HEK293 (cell line): ENCODE data around the gene RITA1.

Source experiments
- ELK4 ChIP-seq: IDR thresholded peaks from 2 replicates; pipeline ENCODE4 v1.6.1; 2011; ENCODE audit warnings: mild to moderate bottlenecking, low read depth, low read length, borderline replicate concordance
- PBX3 ChIP-seq: sonication (generic); formaldehyde crosslinking; IDR thresholded peaks from 2 replicates; pipeline ENCODE4 v1.8.1; 2022; ENCODE audit warnings: mild to moderate bottlenecking, moderate library complexity, missing genetic modification reagents
- PRDM1 ChIP-seq: fragments of 450-650 bp; formaldehyde crosslinking; IDR thresholded peaks from 2 replicates; pipeline ENCODE4; 2016; ENCODE audit warnings: missing biosample characterization, missing genetic modification characterization
- ZNF133 ChIP-seq: fragments of 450-650 bp; formaldehyde crosslinking; IDR thresholded peaks from 2 replicates; pipeline ENCODE4 v1.5.1; 2016; ENCODE audit warnings: missing biosample characterization, missing genetic modification characterization
- ZNF157 ChIP-seq: fragments of 450-650 bp; formaldehyde crosslinking; IDR thresholded peaks from 2 replicates; pipeline ENCODE4 v1.5.1; 2016; ENCODE audit warnings: missing biosample characterization, missing genetic modification characterization
- ZNF248 ChIP-seq: fragments of 450-650 bp; formaldehyde crosslinking; IDR thresholded peaks from 2 replicates; pipeline ENCODE4 v1.5.1; 2017; ENCODE audit warnings: missing biosample characterization, missing genetic modification characterization
- ZNF530 ChIP-seq: fragments of 450-650 bp; formaldehyde crosslinking; IDR thresholded peaks from 2 replicates; pipeline ENCODE4 v1.5.1; 2016; ENCODE audit warnings: low read depth, missing biosample characterization, missing genetic modification characterization
- ZNF580 ChIP-seq: fragments of 450-650 bp; formaldehyde crosslinking; IDR thresholded peaks from 2 replicates; pipeline ENCODE4 v1.5.1; 2016; ENCODE audit warnings: missing biosample characterization, missing genetic modification characterization
- ZNF704 ChIP-seq: fragments of 450-650 bp; formaldehyde crosslinking; IDR thresholded peaks from 2 replicates; pipeline ENCODE4 v1.5.1; 2016; ENCODE audit warnings: missing biosample characterization, missing genetic modification characterization
- TF ChIP-seq, protein P1 (sequence below): fragments of 450-650 bp; formaldehyde crosslinking; IDR thresholded peaks from 2 replicates; pipeline ENCODE4 v1.5.1; 2016; ENCODE audit warnings: missing biosample characterization, missing genetic modification characterization
- TF ChIP-seq, protein P2 (sequence below): fragments of 450-650 bp; formaldehyde crosslinking; IDR thresholded peaks from 2 replicates; pipeline ENCODE4 v1.5.1; 2016; ENCODE audit warnings: missing biosample characterization, missing genetic modification characterization
- TF ChIP-seq, protein P3 (sequence below): fragments of 450-650 bp; formaldehyde crosslinking; IDR thresholded peaks from 2 replicates; pipeline ENCODE4 v1.5.1; 2016; ENCODE audit warnings: missing biosample characterization, missing genetic modification characterization

DNA sequence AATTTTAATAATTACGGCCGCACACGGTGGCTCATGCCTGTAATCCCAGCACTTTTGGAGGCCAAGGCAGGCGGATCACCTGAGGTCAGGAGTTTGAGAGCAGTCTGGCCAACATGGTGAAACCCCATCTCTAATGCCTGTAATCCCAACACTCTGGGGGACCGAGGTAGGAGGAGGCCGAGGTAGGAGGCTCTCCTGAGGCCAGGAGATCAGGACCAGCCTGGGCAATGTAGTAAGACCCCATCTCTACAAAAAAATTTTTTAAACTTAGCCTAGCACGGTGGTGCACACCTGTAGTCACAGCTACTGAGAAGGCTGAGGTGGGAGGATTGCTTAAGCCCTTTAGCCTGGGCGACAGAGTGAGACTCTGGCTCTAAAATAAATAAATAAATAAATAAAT is 41.6 kb upstream of the RITA1 start:
- TF ChIP-seq, protein P1, sequence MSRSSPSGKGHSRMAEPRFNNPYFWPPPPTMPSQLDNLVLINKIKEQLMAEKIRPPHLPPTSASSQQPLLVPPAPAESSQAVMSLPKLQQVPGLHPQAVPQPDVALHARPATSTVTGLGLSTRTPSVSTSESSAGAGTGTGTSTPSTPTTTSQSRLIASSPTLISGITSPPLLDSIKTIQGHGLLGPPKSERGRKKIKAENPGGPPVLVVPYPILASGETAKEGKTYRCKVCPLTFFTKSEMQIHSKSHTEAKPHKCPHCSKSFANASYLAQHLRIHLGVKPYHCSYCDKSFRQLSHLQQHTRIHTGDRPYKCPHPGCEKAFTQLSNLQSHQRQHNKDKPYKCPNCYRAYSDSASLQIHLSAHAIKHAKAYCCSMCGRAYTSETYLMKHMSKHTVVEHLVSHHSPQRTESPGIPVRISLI (tag by site-specific recombination) = no peak
- TF ChIP-seq ZNF530 (tag by site-specific recombination) (no peak), ZNF133 (tag by site-specific recombination) (no peak), ELK4 (no peak), ZNF248 (tag by site-specific recombination) (no peak), ZNF580 (no peak), PBX3 (CRISPR knock-in tag) (no peak), ZNF157 (tag by site-specific recombination) (no peak), PRDM1 (no peak), ZNF704 (tag by site-specific recombination) (no peak)
- TF ChIP-seq, protein P2, sequence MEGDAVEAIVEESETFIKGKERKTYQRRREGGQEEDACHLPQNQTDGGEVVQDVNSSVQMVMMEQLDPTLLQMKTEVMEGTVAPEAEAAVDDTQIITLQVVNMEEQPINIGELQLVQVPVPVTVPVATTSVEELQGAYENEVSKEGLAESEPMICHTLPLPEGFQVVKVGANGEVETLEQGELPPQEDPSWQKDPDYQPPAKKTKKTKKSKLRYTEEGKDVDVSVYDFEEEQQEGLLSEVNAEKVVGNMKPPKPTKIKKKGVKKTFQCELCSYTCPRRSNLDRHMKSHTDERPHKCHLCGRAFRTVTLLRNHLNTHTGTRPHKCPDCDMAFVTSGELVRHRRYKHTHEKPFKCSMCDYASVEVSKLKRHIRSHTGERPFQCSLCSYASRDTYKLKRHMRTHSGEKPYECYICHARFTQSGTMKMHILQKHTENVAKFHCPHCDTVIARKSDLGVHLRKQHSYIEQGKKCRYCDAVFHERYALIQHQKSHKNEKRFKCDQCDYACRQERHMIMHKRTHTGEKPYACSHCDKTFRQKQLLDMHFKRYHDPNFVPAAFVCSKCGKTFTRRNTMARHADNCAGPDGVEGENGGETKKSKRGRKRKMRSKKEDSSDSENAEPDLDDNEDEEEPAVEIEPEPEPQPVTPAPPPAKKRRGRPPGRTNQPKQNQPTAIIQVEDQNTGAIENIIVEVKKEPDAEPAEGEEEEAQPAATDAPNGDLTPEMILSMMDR (tag by site-specific recombination) = no peak
- TF ChIP-seq, protein P3, sequence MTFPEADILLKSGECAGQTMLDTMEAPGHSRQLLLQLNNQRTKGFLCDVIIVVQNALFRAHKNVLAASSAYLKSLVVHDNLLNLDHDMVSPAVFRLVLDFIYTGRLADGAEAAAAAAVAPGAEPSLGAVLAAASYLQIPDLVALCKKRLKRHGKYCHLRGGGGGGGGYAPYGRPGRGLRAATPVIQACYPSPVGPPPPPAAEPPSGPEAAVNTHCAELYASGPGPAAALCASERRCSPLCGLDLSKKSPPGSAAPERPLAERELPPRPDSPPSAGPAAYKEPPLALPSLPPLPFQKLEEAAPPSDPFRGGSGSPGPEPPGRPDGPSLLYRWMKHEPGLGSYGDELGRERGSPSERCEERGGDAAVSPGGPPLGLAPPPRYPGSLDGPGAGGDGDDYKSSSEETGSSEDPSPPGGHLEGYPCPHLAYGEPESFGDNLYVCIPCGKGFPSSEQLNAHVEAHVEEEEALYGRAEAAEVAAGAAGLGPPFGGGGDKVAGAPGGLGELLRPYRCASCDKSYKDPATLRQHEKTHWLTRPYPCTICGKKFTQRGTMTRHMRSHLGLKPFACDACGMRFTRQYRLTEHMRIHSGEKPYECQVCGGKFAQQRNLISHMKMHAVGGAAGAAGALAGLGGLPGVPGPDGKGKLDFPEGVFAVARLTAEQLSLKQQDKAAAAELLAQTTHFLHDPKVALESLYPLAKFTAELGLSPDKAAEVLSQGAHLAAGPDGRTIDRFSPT (tag by site-specific recombination) = no peak
